ENCODE results near the gene RAD51B.

DNA sequence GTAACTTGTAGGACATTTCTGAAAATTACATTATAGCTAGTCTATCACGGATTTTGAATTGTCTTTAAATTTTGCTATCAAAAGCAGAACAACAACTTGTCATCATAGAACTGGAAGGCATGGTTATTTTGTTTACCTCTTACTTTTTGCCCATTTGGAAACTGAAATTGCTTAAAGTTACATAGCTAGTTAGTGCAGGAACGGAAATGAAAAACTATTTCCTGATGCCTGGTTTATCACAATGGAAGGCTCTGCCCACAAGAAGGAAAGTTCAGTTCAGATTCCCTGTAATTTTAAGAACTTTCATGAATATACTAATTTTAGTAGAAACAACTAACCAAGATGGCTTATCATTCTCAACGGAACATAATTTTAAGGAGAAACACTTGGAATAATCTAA, 427.7 kb downstream of the RAD51B start:
- TF ChIP-seq, protein P1, sequence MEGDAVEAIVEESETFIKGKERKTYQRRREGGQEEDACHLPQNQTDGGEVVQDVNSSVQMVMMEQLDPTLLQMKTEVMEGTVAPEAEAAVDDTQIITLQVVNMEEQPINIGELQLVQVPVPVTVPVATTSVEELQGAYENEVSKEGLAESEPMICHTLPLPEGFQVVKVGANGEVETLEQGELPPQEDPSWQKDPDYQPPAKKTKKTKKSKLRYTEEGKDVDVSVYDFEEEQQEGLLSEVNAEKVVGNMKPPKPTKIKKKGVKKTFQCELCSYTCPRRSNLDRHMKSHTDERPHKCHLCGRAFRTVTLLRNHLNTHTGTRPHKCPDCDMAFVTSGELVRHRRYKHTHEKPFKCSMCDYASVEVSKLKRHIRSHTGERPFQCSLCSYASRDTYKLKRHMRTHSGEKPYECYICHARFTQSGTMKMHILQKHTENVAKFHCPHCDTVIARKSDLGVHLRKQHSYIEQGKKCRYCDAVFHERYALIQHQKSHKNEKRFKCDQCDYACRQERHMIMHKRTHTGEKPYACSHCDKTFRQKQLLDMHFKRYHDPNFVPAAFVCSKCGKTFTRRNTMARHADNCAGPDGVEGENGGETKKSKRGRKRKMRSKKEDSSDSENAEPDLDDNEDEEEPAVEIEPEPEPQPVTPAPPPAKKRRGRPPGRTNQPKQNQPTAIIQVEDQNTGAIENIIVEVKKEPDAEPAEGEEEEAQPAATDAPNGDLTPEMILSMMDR (IDR thresholded peaks at IDR 0.05; ENCODE audit: low read length): no peak
- TF ChIP-seq EZH2 (optimal IDR thresholded peaks at IDR 0.05; ENCODE audit: low read depth, low read length): no peak
